MCF 10A (cell line): ENCODE results near the gene GALNT16. TPM values are rescaled to one million over a fixed set of nuclear protein-coding genes. Genes with fewer than 3 reads are reported as not detected.

Source experiments
- BruUV-seq: library from RNA; stranded (reverse); fragments of 400-500 nt; replicated peaks from 2 replicates; lab custom pipeline; 2021; lab: Mats Ljungman, UMichigan
- CTCF ChIA-PET: fragments of 300-600 bp; sonication (Branson Sonifier 250); formaldehyde crosslinking; extraction: SDS; loops from one replicate; lab custom pipeline; 2021; ENCODE audit warnings: antibody characterized with exemption, inconsistent platforms; lab: Yijun Ruan, JAX
- POLR2A ChIA-PET: fragments of 300-600, 350-650 bp; sonication (Branson Sonifier 250); formaldehyde crosslinking; extraction: SDS; loops from one replicate; lab custom pipeline; 2020; ENCODE audit warnings: antibody characterized with exemption, inconsistent platforms; lab: Yijun Ruan, JAX
- DNase-seq: peaks from one replicate; pipeline ENCODE4 v3.0.0-alpha.2; 2018; ENCODE audit not compliant: unreplicated experiment
- H3K27ac Mint-ChIP-seq: one replicate; pipeline ENCODE4 v1.8.0; 2022; ENCODE audit warnings: mild to moderate bottlenecking, low read depth, mixed read lengths; ENCODE audit not compliant: unreplicated experiment
- H3K27me3 Mint-ChIP-seq: one replicate; pipeline ENCODE4 v1.8.0; 2022; ENCODE audit warnings: mixed read lengths; ENCODE audit not compliant: insufficient read depth, unreplicated experiment
- H3K36me3 Mint-ChIP-seq: one replicate; pipeline ENCODE4 v1.8.0; 2022; ENCODE audit warnings: mild to moderate bottlenecking, moderate library complexity, mixed read lengths; ENCODE audit not compliant: insufficient read depth, unreplicated experiment
- H3K4me1 Mint-ChIP-seq: one replicate; pipeline ENCODE4 v1.8.0; 2022; ENCODE audit warnings: mixed read lengths; ENCODE audit not compliant: insufficient read depth, unreplicated experiment
- H3K4me3 Mint-ChIP-seq: one replicate; pipeline ENCODE4 v1.8.0; 2022; ENCODE audit warnings: mild to moderate bottlenecking, moderate library complexity, mixed read lengths; ENCODE audit not compliant: unreplicated experiment
- H3K9me3 Mint-ChIP-seq: one replicate; pipeline ENCODE4 v1.8.0; 2022; ENCODE audit warnings: mixed read lengths; ENCODE audit not compliant: unreplicated experiment
- CTCF ChIP-seq: fragments of 200-600 bp; IDR thresholded peaks from one replicate; pipeline ENCODE4 v1.8.0; 2022; ENCODE audit warnings: antibody characterized with exemption, mild to moderate bottlenecking; ENCODE audit not compliant: unreplicated experiment
- intact Hi-C: fragments of 100-400 bp; cut with micrococcal nuclease; formaldehyde crosslinking; loops from 2 replicates; pipeline ENCODE4 v1.14.1; 2022
- total RNA-seq: library from RNA; stranded (reverse); gene quantifications from 2 replicates; pipeline ENCODE4 v1.2.3, GENCODE V29; 2022

Gene GALNT16
- total RNA-seq, 1 experiment from 2014 or later, result not detected

GRCh38 chr14:69280746-69281291 is 20.9 kb downstream of the GALNT16 start:
- POLR2A ChIA-PET, result no interaction called here
- Mint-ChIP-seq H3K4me3 (no peak overlapping the region), H3K36me3 (no peaks in the 10 kb centered on the region), H3K27ac (no peak overlapping the region), H3K4me1 (no peaks in the 10 kb centered on the region), H3K27me3 (peaks cover 20% of the 10 kb centered on the region), H3K9me3 (no peaks in the 10 kb centered on the region)
- intact Hi-C loops, result no loop called here
- BruUV-seq, result no TSS peak
- TF ChIP-seq CTCF, result no peak
- CTCF ChIA-PET, result interaction anchor here (1.2 kb wide), 1 partner anchor 39 kb away, joined by 3 read pairs; no protein-coding TSS in a partner anchor
- DNase-seq, result no peak

GRCh38 chr14:69281450-69282169 is 21.7 kb downstream of the GALNT16 start:
- ChIA-PET CTCF (interaction anchor here (1.2 kb wide), 1 partner anchor 40 kb away, joined by 3 read pairs; no protein-coding TSS in a partner anchor), POLR2A (no interaction called here)
- no peak for TF ChIP-seq CTCF
- DNase-seq, result no peak
- Mint-ChIP-seq H3K4me3 (no peak overlapping the region), H3K9me3 (no peaks in the 10 kb centered on the region), H3K36me3 (no peaks in the 10 kb centered on the region), H3K27ac (no peak overlapping the region), H3K4me1 (no peaks in the 10 kb centered on the region), H3K27me3 (peaks cover 20% of the 10 kb centered on the region)
- intact Hi-C loops, result no loop called here
- BruUV-seq, result no TSS peak

GRCh38 chr14:69282448-69282847 is 22.5 kb downstream of the GALNT16 start:
- ChIA-PET POLR2A (no interaction called here), CTCF (interaction anchor here (0.6 to 1.0 kb wide), 2 partner anchors 16 to 34 kb away, joined by 3 read pairs; no protein-coding TSS in a partner anchor)

More at GRCh38 chr14:69282448-69282847, 22.5 kb downstream of the GALNT16 start:
- TF ChIP-seq CTCF, result no peak
- Mint-ChIP-seq H3K36me3 (no peaks in the 10 kb centered on the region), H3K9me3 (no peaks in the 10 kb centered on the region), H3K27me3 (peaks cover 20% of the 10 kb centered on the region), H3K27ac (no peak overlapping the region), H3K4me3 (no peak overlapping the region), H3K4me1 (no peaks in the 10 kb centered on the region)
- BruUV-seq, result no TSS peak
- no peak for DNase-seq
- intact Hi-C loops, result no loop called here
